ENCODE results near the gene ANAPC5. TPM values are rescaled to one million over a fixed set of nuclear protein-coding genes. Genes with fewer than 3 reads are reported as not detected.

The ANAPC5 gene
- total RNA-seq, 1 donor: 168 TPM

DNA sequence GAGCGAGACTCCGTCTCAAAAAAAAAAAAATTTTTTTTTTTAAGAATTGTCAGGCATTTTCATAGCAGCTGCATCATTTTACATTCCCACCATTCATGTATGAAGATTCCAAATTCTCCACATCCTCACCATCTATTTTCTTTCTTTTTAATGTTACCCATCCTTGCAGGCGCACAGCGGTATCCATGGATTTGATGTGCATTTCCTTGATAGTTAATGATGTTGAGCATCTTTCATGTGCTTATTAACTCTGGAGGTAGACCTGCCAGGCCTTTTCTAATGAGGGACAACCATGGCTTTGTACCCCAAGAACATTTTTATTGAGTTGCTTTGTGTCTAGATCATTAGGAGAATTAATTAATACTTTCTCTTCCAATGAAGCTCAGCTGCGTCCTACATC, 46.1 kb upstream of the ANAPC5 start:
- Histone ChIP-seq H3K4me2 (ENCODE audit: insufficient read depth, low read length) (no peak overlapping the region), H4K20me1 (ENCODE audit: insufficient read depth, low read length) (peaks cover 7% of the 10 kb centered on the region), H3K4me1 (ENCODE audit: insufficient read depth, low read length) (peaks cover 11% of the 10 kb centered on the region), H3K9me3 (ENCODE audit: low read depth, low read length) (no peaks in the 10 kb centered on the region), H2AFZ (ENCODE audit: low read length) (no peak overlapping the region), H3K79me2 (ENCODE audit: insufficient read depth, low read length) (peaks cover 34% of the 10 kb centered on the region), H3K27me3 (ENCODE audit: insufficient read depth, low read length) (no peaks in the 10 kb centered on the region), H3K36me3 (ENCODE audit: insufficient read depth, low read length) (no peaks in the 10 kb centered on the region), H3K4me3 (ENCODE audit: insufficient read depth, low read length) (no peak overlapping the region), H3K27ac (ENCODE audit: low read depth, low read length) (no peak overlapping the region)
- no peak for DNase-seq (ENCODE audit: insufficient read length, low spot score, missing footprints)
- TF ChIP-seq, protein P1, sequence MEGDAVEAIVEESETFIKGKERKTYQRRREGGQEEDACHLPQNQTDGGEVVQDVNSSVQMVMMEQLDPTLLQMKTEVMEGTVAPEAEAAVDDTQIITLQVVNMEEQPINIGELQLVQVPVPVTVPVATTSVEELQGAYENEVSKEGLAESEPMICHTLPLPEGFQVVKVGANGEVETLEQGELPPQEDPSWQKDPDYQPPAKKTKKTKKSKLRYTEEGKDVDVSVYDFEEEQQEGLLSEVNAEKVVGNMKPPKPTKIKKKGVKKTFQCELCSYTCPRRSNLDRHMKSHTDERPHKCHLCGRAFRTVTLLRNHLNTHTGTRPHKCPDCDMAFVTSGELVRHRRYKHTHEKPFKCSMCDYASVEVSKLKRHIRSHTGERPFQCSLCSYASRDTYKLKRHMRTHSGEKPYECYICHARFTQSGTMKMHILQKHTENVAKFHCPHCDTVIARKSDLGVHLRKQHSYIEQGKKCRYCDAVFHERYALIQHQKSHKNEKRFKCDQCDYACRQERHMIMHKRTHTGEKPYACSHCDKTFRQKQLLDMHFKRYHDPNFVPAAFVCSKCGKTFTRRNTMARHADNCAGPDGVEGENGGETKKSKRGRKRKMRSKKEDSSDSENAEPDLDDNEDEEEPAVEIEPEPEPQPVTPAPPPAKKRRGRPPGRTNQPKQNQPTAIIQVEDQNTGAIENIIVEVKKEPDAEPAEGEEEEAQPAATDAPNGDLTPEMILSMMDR (IDR thresholded peaks at IDR 0.05; ENCODE audit: extremely low read depth, low read depth, low read length): no peak

- Histone ChIP-seq H3K79me2 (ENCODE audit: insufficient read depth, low read length) (peaks cover 28% of the 10 kb centered on the region), H3K36me3 (ENCODE audit: insufficient read depth, low read length) (no peaks in the 10 kb centered on the region), H4K20me1 (ENCODE audit: insufficient read depth, low read length) (peaks cover 7% of the 10 kb centered on the region), H3K9me3 (ENCODE audit: low read depth, low read length) (no peaks in the 10 kb centered on the region), H3K4me2 (ENCODE audit: insufficient read depth, low read length) (no peak overlapping the region), H2AFZ (ENCODE audit: low read length) (no peak overlapping the region), H3K4me3 (ENCODE audit: insufficient read depth, low read length) (no peak overlapping the region), H3K27ac (ENCODE audit: low read depth, low read length) (no peak overlapping the region), H3K27me3 (ENCODE audit: insufficient read depth, low read length) (no peaks in the 10 kb centered on the region), H3K4me1 (ENCODE audit: insufficient read depth, low read length) (peaks cover 11% of the 10 kb centered on the region)
- TF ChIP-seq, protein P1 (IDR thresholded peaks at IDR 0.05; ENCODE audit: extremely low read depth, low read depth, low read length): no peak
- no peak for DNase-seq (ENCODE audit: insufficient read length, low spot score, missing footprints)
Observed at GRCh38 chr12:121397521-121397920, 45.3 kb upstream of the ANAPC5 start.

- Histone ChIP-seq H3K4me3 (ENCODE audit: insufficient read depth, low read length) (no peak overlapping the region), H3K79me2 (ENCODE audit: insufficient read depth, low read length) (no peaks in the 10 kb centered on the region), H3K27ac (ENCODE audit: low read depth, low read length) (no peak overlapping the region), H4K20me1 (ENCODE audit: insufficient read depth, low read length) (no peaks in the 10 kb centered on the region), H3K36me3 (ENCODE audit: insufficient read depth, low read length) (no peaks in the 10 kb centered on the region), H3K4me2 (ENCODE audit: insufficient read depth, low read length) (no peak overlapping the region), H3K27me3 (ENCODE audit: insufficient read depth, low read length) (no peaks in the 10 kb centered on the region), H2AFZ (ENCODE audit: low read length) (no peak overlapping the region), H3K9me3 (ENCODE audit: low read depth, low read length) (no peaks in the 10 kb centered on the region), H3K4me1 (ENCODE audit: insufficient read depth, low read length) (peaks cover 5% of the 10 kb centered on the region)
- DNase-seq (ENCODE audit: insufficient read length, low spot score, missing footprints): no peak
- TF ChIP-seq, protein P1 (IDR thresholded peaks at IDR 0.05; ENCODE audit: extremely low read depth, low read depth, low read length): no peak
Observed at GRCh38 chr12:121392325-121392716, 40.1 kb upstream of the ANAPC5 start.

DNA sequence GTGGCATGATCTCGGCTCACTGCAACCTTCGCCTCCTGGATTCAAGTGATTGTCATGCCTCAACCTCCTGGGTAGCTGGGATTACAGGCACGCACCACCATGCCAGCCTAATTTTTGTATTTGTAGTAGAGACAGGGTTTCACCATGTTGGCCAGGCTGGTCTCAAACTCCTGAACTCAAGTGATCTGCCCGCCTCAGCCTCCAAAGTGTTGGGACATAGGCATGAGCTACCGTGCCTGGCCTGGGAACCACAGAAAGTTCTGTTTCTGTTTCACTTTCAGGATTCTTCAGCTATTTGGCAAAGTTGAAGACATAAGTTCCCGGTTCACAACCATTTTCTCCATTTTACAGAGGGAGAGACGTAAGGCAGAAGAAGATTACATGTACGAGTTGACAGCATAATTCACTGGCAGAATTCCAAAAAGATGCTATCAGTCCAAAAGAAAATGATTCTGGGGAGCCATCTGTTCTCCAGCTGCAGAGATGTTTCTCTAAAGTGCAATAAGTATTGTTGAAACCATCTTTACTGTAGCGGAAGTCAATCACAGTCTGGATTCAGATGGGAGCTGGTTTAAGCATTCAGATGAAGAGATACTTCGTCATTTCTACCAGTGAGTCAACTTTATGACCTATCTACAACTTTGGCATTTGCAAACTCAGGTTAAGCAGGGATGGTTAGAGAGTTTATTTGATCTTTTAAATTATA, 39.6 kb upstream of the ANAPC5 start:
- H3K27ac ChIP-seq (ENCODE audit: low read depth, low read length): no peak overlapping the region
- H2AFZ ChIP-seq (ENCODE audit: low read length): peak overlapping the region; percentile 65
- H3K79me2 ChIP-seq (ENCODE audit: insufficient read depth, low read length): no peaks in the 10 kb centered on the region
- H4K20me1 ChIP-seq (ENCODE audit: insufficient read depth, low read length): no peaks in the 10 kb centered on the region
- TF ChIP-seq, protein P1 (IDR thresholded peaks at IDR 0.05; ENCODE audit: extremely low read depth, low read depth, low read length): no peak
- H3K9me3 ChIP-seq (ENCODE audit: low read depth, low read length): no peaks in the 10 kb centered on the region
- peak overlapping the region; percentile 28 for H3K4me3 ChIP-seq (ENCODE audit: insufficient read depth, low read length)
- peaks cover 5% of the 10 kb centered on the region for H3K4me1 ChIP-seq (ENCODE audit: insufficient read depth, low read length)
- peak overlapping the region; percentile 36 for H3K4me2 ChIP-seq (ENCODE audit: insufficient read depth, low read length)
- DNase-seq (ENCODE audit: insufficient read length, low spot score, missing footprints): no peak
- no peaks in the 10 kb centered on the region for H3K27me3 ChIP-seq (ENCODE audit: insufficient read depth, low read length)
- H3K36me3 ChIP-seq (ENCODE audit: insufficient read depth, low read length): no peaks in the 10 kb centered on the region
